Parathyroid adenoma (tissue), 2 donors: ENCODE data around the gene ZSCAN18.

Source experiments
- H2AFZ ChIP-seq: fragments of 300-600 bp; sonication (generic); one replicate; pipeline ENCODE4 v1.7.0; 2017; ENCODE audit warnings: antibody characterized with exemption, mild to moderate bottlenecking
- H3K27ac ChIP-seq: fragments of 300-600 bp; sonication (generic); one replicate; pipeline ENCODE4 v1.7.0; 2017
- H3K27me3 ChIP-seq: fragments of 300-600 bp; sonication (generic); one replicate; pipeline ENCODE4 v1.7.0; 2017; ENCODE audit warnings: low read length; ENCODE audit not compliant: control insufficient read depth, insufficient read depth
- H3K36me3 ChIP-seq: fragments of 300-600 bp; sonication (generic); one replicate; pipeline ENCODE4 v1.7.0; 2017; ENCODE audit warnings: low read length; ENCODE audit not compliant: control insufficient read depth, insufficient read depth
- H3K4me1 ChIP-seq: fragments of 300-600 bp; sonication (generic); one replicate; pipeline ENCODE4 v1.7.0; 2017; ENCODE audit warnings: control low read depth
- H3K4me2 ChIP-seq: fragments of 300-600 bp; sonication (generic); one replicate; pipeline ENCODE4 v1.7.0; 2017; ENCODE audit warnings: low read length
- H3K4me3 ChIP-seq: fragments of 300-600 bp; sonication (generic); one replicate; pipeline ENCODE4 v1.7.0; 2017; ENCODE audit warnings: low read depth, low read length
- H3K79me2 ChIP-seq: fragments of 300-600 bp; sonication (generic); one replicate; pipeline ENCODE4 v1.7.0; 2017; ENCODE audit warnings: control low read depth
- H3K9ac ChIP-seq: fragments of 300-600 bp; sonication (generic); one replicate; pipeline ENCODE4 v1.7.0; 2017; ENCODE audit warnings: mild to moderate bottlenecking
- H3K9me3 ChIP-seq: fragments of 300-600 bp; sonication (generic); one replicate; pipeline ENCODE4 v1.7.0; 2017; ENCODE audit warnings: low read length; ENCODE audit not compliant: control insufficient read depth
- CTCF ChIP-seq: fragments of 300-600 bp; sonication (generic); IDR thresholded peaks from one replicate; pipeline ENCODE4 v1.7.0; 2017; ENCODE audit warnings: antibody characterized with exemption, mild to moderate bottlenecking
- donor health status: primary hyperparathyroidism.

The ZSCAN18 gene

GRCh38 chr19:58089846-58090245 is 8.2 kb downstream of the ZSCAN18 start:
- no peak overlapping the region for H3K4me3 ChIP-seq
- no peak overlapping the region for H2AFZ ChIP-seq
- no peaks in the 10 kb centered on the region for H3K27me3 ChIP-seq
- H3K4me1 ChIP-seq: no peaks in the 10 kb centered on the region
- no peak overlapping the region for H3K4me2 ChIP-seq
- H3K9me3 ChIP-seq: no peaks in the 10 kb centered on the region
- no peak overlapping the region for H3K27ac ChIP-seq
- TF ChIP-seq CTCF: no peak
- no peaks in the 10 kb centered on the region for H3K79me2 ChIP-seq
- H3K36me3 ChIP-seq: no peaks in the 10 kb centered on the region
- H3K9ac ChIP-seq: no peak overlapping the region

GRCh38 chr19:58088521-58089052 is 9.4 kb downstream of the ZSCAN18 start:
- TF ChIP-seq CTCF: no peak
- Histone ChIP-seq H3K36me3 (no peaks in the 10 kb centered on the region), H3K9me3 (no peaks in the 10 kb centered on the region)

GRCh38 chr19:58086825-58087710 is 11.0 kb downstream of the ZSCAN18 start:
- Histone ChIP-seq H3K9me3 (no peaks in the 10 kb centered on the region), H3K4me3 (no peak overlapping the region), H3K27ac (no peak overlapping the region), H3K9ac (no peak overlapping the region), H3K27me3 (no peaks in the 10 kb centered on the region), H3K4me2 (no peak overlapping the region), H2AFZ (no peak overlapping the region), H3K79me2 (no peaks in the 10 kb centered on the region), H3K4me1 (no peaks in the 10 kb centered on the region), H3K36me3 (no peaks in the 10 kb centered on the region)
- TF ChIP-seq CTCF: no peak

More at GRCh38 chr19:58088521-58089052, 9.4 kb downstream of the ZSCAN18 start:
- Histone ChIP-seq H3K79me2 (no peaks in the 10 kb centered on the region), H3K9ac (no peak overlapping the region), H3K27me3 (no peaks in the 10 kb centered on the region), H3K4me3 (no peak overlapping the region), H3K4me2 (no peak overlapping the region), H3K4me1 (no peaks in the 10 kb centered on the region), H3K27ac (no peak overlapping the region), H2AFZ (no peak overlapping the region)

GRCh38 chr19:58085348-58085875 is 12.6 kb downstream of the ZSCAN18 start:
- H3K4me3 ChIP-seq: no peak overlapping the region
- H3K27me3 ChIP-seq: no peaks in the 10 kb centered on the region
- H3K27ac ChIP-seq: no peak overlapping the region
- H2AFZ ChIP-seq: no peak overlapping the region
- H3K79me2 ChIP-seq: no peaks in the 10 kb centered on the region
- TF ChIP-seq CTCF: no peak
- H3K9ac ChIP-seq: no peak overlapping the region
- H3K4me2 ChIP-seq: no peak overlapping the region
- H3K9me3 ChIP-seq: no peaks in the 10 kb centered on the region
- no peaks in the 10 kb centered on the region for H3K36me3 ChIP-seq
- H3K4me1 ChIP-seq: no peaks in the 10 kb centered on the region
